ENCODE measurements around the gene MYO1B. TPM values are rescaled to one million over a fixed set of nuclear protein-coding genes. Genes with fewer than 3 reads are reported as not detected.

The MYO1B gene
- total and polyA plus RNA-seq, 2 of the 4 experiments (the other 2 are of a cell fraction): 57.2 to 116 TPM

GRCh38 chr2:191335875-191336464 is 90.8 kb downstream of the MYO1B start:
- Histone ChIP-seq H2AFZ (replicated peaks; ENCODE audit: low read length, poor library complexity) (no peak overlapping the region), H2AK9ac (replicated peaks; ENCODE audit: low read depth, low read length, poor library complexity) (no peak overlapping the region), H3K79me1 (ENCODE audit: low read depth in 1 of 2, low read length in 2 of 2) (peaks cover 37 to 55% of the 10 kb centered on the region in 2 experiments), H3K18ac (ENCODE audit: low read depth, low read length) (no peak overlapping the region), H3K4me2 (ENCODE audit: low read depth, low read length) (no peak overlapping the region), H3K27ac (ENCODE audit: insufficient read depth, low read length) (no peak overlapping the region), H3K36me3 (ENCODE audit: control insufficient read depth, insufficient read depth, low read length) (peaks cover 14% of the 10 kb centered on the region), H2BK120ac (ENCODE audit: low read depth, low read length) (no peak overlapping the region), H3K23ac (ENCODE audit: low read depth, low read length) (no peak overlapping the region), H4K5ac (ENCODE audit: low read depth, low read length) (no peak overlapping the region; the same call in 1 of the 2 replicates), H3K27me3 (ENCODE audit: control insufficient read depth, insufficient read depth, low read length) (no peaks in the 10 kb centered on the region), H3K9me1 (ENCODE audit: insufficient read depth, low read length) (peaks cover 3% of the 10 kb centered on the region), H3K4me1 (ENCODE audit: control insufficient read depth, insufficient read depth, low read length) (peaks cover 15% of the 10 kb centered on the region), H3K9me3 (ENCODE audit: control insufficient read depth, insufficient read depth, low read length) (no peaks in the 10 kb centered on the region), H3K56ac (ENCODE audit: extremely low read depth, insufficient read depth, low read length) (no peak overlapping the region), H4K91ac (ENCODE audit: insufficient read depth, low read depth, low read length) (no peak overlapping the region), H3K9ac (ENCODE audit: low read depth, low read length) (no peak overlapping the region), H4K20me1 (ENCODE audit: insufficient read depth, low read length) (no peaks in the 10 kb centered on the region), H2BK15ac (ENCODE audit: low read depth, low read length) (no peak overlapping the region), H2AK5ac (ENCODE audit: low read depth, low read length) (no peak overlapping the region), H2BK20ac (ENCODE audit: low read depth, low read length) (no peak overlapping the region), H3K4me3 (ENCODE audit: insufficient read depth, low read depth, low read length) (no peak overlapping the region), H4K8ac (ENCODE audit: low read depth in 2 of 2, low read length in 2 of 2) (peak overlapping the region in 1 of 2 experiments; percentile 46; a peak in 1 of 4 replicates), H2BK5ac (ENCODE audit: low read depth, low read length, poor library complexity, severe bottlenecking) (no peak overlapping the region), H3K14ac (replicated peaks; ENCODE audit: low read depth, low read length) (no peak overlapping the region), H3K4ac (ENCODE audit: low read depth, low read length) (no peak overlapping the region)
- ChIA-PET CTCF (no interaction called here), POLR2A (ENCODE audit: unreplicated experiment) (no interaction called here)
- no TSS peak for BruUV-seq (replicated peaks)
- ATAC-seq (ENCODE audit: low read depth) (no peak), DNase-seq (no peak)
- TF ChIP-seq RCOR1 (IDR thresholded peaks at IDR 0.05; ENCODE audit: insufficient replicate concordance, low read length): no peak
- TF ChIP-seq MXI1 (IDR thresholded peaks at IDR 0.05; ENCODE audit: borderline replicate concordance, low read depth, low read length): no peak
- TF ChIP-seq NFE2L2 (IDR thresholded peaks at IDR 0.05; ENCODE audit: low read depth, low read length): no peak
- TF ChIP-seq BHLHE40 (IDR thresholded peaks at IDR 0.05; ENCODE audit: low read depth, low read length): no peak
- TF ChIP-seq CHD1 (IDR thresholded peaks at IDR 0.05; ENCODE audit: low read depth, low read length): no peak
- no peak for TF ChIP-seq FOS (IDR thresholded peaks at IDR 0.05; ENCODE audit: low read depth, low read length)
- TF ChIP-seq POLR2A (IDR thresholded peaks at IDR 0.05; ENCODE audit: low read depth, low read length): no peak
- TF ChIP-seq MAFK (IDR thresholded peaks at IDR 0.05; ENCODE audit: low read depth, low read length): no peak
- TF ChIP-seq CEBPB (IDR thresholded peaks at IDR 0.05; ENCODE audit: low read depth, low read length): no peak
- TF ChIP-seq ELK1 (IDR thresholded peaks at IDR 0.05; ENCODE audit: borderline replicate concordance, low read depth, low read length): no peak
- TF ChIP-seq, protein P1, sequence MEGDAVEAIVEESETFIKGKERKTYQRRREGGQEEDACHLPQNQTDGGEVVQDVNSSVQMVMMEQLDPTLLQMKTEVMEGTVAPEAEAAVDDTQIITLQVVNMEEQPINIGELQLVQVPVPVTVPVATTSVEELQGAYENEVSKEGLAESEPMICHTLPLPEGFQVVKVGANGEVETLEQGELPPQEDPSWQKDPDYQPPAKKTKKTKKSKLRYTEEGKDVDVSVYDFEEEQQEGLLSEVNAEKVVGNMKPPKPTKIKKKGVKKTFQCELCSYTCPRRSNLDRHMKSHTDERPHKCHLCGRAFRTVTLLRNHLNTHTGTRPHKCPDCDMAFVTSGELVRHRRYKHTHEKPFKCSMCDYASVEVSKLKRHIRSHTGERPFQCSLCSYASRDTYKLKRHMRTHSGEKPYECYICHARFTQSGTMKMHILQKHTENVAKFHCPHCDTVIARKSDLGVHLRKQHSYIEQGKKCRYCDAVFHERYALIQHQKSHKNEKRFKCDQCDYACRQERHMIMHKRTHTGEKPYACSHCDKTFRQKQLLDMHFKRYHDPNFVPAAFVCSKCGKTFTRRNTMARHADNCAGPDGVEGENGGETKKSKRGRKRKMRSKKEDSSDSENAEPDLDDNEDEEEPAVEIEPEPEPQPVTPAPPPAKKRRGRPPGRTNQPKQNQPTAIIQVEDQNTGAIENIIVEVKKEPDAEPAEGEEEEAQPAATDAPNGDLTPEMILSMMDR (conservative IDR thresholded peaks at IDR 0.05; ENCODE audit: low read depth, low read length): no peak
- no peak for TF ChIP-seq MAZ (IDR thresholded peaks at IDR 0.05; ENCODE audit: borderline replicate concordance, low read depth, low read length)
- no peak for TF ChIP-seq USF2 (IDR thresholded peaks at IDR 0.05; ENCODE audit: low read depth, low read length)
- TF ChIP-seq RAD21 (IDR thresholded peaks at IDR 0.05; ENCODE audit: low read length): no peak
- in situ Hi-C loops (cut with MboI; ENCODE audit: low sequenced_read_pairs): no loop called here
- intact Hi-C loops (cut with micrococcal nuclease): no loop called here
- dilution Hi-C loops (cut with HindIII; ENCODE audit: low sequenced_read_pairs, unreplicated experiment): no loop called here
- no CpG with 5 or more reads among the region's 3 CpGs for WGBS, 2 experiments (ENCODE audit: extremely low coverage in 2 of 2, insufficient read length in 1 of 2)

All from IMR-90 (cell line).